Suppressor macrophage treated with lipopolysaccharide for 1 hour (primary cell): Measurements from ENCODE around the gene SNPH.
A peak's percentile ranks its signal among the peaks of the same experiment; 100 is the strongest.
"Not testable (repeated sequence)": the region's sequence is repeated elsewhere in the genome, so short reads cannot be mapped to it uniquely, and the experiment has no call there.

Experiments used
- DNase-seq, 3 donors: peaks; one replicate each; pipeline ENCODE4 v3.0.0-alpha.2; 2020 to 2022

SNPH gene, protein sequence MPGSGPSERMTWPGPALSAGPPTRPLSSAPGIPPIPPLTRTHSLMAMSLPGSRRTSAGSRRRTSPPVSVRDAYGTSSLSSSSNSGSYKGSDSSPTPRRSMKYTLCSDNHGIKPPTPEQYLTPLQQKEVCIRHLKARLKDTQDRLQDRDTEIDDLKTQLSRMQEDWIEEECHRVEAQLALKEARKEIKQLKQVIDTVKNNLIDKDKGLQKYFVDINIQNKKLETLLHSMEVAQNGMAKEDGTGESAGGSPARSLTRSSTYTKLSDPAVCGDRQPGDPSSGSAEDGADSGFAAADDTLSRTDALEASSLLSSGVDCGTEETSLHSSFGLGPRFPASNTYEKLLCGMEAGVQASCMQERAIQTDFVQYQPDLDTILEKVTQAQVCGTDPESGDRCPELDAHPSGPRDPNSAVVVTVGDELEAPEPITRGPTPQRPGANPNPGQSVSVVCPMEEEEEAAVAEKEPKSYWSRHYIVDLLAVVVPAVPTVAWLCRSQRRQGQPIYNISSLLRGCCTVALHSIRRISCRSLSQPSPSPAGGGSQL

DNA sequence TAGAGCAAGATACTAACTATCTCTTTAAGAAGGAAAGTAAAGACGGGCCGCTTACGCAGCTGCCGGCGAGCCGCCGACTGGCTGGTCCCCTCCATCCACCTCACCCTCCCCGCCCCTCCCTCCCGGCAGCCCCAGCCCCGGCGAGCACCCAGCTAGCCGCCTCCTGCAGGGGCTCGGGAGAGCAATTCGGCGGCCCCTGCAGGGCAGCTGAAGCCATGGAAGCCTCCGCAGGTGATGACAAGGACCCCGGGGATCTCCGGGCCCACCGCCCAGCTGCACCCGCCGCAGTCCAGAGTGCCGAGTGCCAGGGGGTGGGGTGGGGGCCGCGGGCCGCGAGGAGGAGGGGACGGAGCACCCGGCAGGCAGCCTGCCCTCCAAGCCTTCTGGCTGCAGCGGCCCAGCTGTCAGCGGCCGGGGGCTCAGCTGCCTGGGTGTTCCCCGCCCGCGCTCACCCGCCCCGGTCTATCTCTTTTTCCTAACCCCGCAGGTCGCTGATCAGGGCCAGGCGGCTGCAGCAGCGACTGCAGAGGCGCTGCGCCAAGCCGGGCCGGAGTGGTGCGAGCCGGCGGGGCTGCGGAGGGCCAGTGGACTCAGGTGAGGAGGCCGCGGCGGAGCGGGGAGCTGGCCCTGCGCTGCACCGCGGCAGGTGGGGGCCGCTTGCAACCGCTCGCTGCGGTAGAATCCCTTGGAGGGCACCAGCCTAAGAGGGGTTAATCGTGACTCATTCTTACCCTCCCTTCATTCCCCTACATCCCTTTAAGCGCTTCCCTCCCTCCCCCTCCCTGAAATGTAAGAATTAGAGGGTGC lies at the start of gene SNPH:
SNPH (plus strand) TSS at position 128 of the 807 bp plus-strand sequence. CDS start 29,946 bp downstream, outside the sequence.
- DNase-seq, result peak; percentile 20 to 42 (median 25)

DNA sequence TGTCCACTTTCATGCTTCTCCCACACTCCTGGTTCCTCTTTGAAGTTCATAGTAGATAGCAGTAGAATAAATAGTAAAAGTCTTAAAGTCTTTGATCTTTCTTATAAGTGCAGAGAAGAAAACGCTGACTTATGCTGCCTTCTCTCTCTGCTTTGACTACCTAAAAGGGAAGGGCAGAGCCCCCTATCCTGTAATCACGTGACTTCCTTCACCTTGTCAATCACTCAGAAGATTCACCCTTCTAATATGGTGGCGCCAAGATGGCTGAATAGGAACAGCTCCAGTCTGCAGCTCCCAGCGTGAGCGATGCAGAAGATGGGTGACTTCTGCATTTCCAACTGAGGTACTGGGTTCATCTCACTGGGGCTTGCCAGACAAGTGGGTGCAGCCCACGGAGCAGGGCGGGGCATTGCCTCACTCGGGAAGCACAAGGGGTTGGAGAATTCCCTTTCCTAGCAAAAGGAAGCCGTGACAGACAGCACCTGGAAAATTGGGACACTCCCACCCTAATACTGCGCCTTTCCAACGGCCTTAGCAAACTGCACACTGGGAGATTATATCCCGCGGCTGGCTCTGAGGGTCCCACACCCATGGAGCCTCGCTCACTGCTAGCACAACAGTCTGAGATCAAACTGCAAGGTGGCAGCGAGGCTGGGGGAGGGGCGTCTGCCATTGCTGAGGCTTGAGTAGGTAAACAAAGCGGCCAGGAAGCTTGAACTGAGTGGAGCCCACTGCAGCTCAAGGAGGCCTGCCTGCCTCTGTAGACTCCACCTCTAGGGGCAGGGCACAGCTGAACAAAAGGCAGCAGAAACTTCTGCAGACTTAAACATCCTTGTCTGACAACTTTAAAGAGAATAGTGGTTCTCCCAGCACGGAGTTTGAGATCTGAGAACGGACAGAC lies 49.3 kb upstream of the SNPH start:
- DNase-seq, result not testable (repeated sequence)

DNA sequence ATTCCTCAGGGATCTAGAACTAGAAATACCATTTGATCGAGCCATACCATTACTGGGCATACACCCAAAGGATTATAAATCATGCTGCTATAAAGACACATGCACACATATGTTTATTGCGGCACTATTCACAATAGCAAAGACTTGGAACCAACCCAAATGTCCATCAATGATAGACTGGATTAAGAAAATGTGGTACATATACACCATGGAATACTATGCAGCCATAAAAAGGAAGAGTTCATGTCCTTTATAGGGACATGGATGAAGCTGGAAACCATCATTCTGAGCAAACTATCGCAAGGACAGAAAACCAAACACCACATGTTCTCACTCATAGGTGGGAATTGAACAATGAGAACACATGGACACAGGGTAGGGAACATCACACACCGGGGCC lies 43.3 kb upstream of the SNPH start:
- DNase-seq, result not testable (repeated sequence)

DNA sequence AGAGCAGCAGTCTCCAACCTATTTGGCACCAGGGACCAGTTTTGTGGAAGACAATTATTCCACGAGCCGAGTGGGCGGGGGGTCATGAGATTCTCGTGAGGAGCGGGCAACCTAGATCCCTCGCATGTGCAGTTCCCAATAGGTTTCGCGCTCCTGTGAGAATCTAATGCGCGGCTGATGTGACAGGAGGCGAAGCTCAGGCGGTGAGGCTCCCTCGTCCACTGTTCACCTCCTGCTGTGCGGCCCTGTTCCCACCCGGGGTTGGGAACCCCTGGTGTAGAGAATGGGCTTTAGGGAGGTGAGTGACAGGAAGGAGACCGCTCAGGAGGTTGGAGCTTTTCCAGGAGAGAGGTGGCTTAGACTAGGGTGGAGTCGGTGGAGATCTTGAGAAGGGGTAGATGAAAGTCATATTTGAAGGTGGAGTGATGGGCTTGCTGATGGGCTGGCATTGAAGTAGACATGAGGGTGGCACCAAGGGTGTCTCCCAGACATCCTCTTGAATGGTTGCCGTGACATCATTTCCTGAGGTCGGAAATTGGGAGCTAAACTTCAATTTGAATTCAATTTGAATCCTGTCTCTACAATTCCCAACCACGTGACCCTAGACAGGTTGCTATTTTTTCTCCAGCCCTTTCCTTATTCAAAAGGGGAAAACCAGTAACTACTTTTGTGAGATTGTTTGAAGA lies 41.7 kb upstream of the SNPH start:
- no peak for DNase-seq

DNA sequence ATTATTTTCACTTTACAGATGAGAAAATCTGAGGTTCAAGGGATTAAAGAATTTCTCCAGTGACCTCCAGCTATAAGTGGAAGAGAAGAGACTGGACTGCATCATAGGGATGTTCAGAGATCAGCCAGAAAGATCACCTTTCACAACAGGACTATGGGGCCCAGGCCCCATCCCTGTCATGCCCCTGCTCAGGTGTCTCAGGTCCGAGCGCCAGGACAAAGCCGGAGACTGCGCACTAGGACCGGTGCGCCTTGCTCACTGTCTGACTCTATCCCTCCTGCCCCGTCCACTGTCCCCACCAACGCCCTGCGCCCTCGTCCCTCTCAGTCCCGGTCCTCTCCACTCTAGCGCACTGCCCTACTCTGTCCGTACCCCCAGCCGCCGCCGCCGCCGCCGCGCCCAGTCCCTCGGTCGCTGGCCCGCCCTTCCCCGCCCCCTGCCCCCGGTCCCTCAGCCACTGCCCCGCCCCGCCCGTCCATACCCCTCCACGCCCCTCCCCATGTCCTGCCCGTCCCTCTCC lies 40.8 kb upstream of the SNPH start:
- no peak for DNase-seq

DNA sequence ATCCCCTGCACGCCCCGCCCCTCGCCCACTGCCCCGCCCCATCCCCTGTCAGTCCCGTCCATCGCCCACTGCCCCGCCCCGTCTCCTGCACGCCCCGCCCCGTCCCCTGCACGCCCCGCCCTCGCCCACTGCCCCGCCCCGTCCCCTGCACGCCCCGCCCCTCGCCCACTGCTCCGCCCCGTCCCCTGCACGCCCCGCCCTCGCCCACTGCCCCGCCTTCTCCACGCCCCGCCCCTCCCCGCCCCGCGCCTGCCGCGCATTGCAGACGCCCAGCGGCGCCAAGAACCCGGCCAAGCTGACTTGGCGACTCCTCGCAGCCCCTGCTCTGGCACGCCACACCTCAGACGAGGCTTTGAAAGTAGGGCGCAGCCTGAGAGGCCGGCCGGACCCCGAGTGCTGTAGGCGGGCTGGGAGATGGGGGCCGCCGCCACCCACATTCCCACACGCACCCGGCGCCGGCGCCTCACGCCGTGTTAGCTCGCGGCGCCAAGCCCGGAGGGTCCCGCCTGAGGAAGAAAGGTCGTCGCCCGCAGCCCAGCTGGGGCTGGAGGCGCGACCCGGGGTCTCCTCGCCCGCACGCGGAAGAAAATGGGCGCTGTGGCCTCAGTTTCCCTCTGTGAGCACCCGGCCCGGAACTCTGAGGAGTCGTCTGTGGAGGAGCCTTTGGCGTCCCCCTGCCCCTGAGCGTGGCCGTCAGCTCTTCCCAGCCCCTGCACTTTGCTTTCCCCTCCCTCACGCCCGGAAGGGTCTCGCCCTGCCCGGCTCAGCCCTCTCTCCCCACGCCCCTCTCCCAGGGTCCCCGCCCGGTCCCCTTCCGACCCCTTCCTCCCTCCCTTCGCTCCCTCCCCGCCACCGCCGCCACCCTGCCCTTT lies 40.1 kb upstream of the SNPH start, which contains the start of gene RAD21L1:
RAD21L1 (plus strand) TSS at position 262 of the 872 bp plus-strand sequence. CDS start 2,410 bp downstream, outside the sequence.
- peak; percentile 54 to 94 (median 85) for DNase-seq

DNA sequence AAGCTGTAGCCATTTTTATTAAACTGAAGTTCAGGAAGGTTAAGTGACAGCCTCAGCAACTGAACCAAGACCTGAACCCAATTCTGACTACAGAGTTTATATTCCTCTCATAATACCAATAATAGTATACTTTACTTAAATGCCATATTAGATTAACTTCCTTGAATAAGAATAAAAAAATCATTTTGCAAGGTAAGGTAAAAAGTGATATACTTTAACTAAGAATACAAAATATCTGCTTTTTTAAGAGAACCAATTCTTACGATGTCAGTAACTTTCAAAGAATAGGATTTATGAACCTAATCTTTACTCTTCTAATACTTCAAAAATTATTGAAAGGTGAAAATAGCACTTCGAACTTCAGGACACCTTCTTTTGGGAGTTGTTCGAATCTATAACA lies 36.6 kb upstream of the SNPH start:
- no peak for DNase-seq

DNA sequence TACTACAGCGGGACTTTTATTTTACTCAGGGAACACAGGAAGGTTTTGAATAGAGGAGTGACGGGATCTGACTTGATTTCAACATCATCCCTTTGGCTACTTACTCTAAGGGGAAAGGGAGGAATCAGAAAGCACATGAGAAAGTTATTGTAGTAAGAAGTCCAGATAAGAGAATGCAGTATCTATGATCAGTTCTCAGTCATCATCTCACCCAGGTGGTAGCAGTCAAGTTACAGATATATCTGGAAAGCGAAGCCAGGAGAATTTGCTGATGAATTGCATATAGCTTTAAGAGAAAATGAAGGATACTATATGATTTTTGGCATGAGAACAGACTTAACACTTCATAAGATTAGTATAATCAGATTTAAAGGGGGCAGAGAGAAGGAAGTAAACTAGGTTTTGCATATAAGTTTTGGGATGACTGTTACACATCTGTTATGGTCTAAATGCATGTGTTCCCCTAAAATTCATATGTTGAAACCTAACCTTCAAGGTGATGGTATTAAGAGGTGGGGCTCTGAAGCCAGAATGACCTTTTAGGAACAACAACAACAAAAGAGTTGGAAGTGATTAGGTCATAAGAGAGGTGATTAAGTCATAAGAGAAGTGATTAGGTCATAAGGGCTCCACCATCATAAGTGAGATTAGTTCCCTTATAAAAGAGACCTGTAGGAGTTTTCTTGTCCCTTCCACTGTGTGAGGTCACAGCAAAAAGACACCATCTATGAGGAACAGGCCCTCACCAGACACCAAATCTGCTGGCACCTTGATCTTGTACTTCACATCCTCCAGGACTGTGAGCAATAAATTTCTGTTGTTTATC lies 33.6 kb upstream of the SNPH start:
- no peak for DNase-seq

DNA sequence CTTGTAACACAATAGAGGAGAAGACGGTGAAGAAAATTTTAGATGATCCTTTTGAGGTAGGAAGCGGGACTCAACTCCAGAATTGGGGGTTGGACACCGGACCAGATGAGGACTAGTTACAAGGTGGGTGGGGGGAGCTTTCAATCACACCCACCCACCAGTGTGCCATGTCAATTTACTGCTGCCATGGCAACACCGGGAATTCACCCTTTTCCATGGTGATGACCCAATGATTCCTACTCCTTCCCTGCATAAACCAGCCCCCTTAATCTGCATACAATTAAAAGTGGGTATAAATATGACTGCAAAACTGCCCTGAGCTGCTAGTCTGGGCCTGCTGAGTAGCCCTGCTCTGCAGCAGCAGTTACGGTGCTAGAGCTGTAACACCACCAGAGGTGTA lies 25.5 kb upstream of the SNPH start:
- DNase-seq, result no peak

DNA sequence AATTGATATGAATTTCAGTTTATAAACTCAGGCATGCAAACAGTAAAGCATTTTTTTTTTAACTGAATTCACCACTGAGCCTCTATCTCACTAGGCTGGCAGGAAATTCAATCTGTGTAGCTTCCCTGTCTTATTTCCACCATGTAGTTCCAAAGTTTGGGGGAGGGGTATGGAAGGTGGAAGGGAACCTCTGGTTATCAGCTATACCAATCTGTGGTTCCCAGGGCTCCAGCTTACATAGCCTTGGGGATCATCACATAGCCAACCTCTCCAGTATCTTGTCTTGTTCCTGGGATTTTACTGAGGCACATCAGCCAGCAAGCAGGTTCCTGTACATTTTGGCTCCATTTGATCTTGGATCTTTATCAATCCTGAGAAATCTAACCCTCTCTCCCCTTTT lies 24.6 kb upstream of the SNPH start:
- no peak for DNase-seq

DNA sequence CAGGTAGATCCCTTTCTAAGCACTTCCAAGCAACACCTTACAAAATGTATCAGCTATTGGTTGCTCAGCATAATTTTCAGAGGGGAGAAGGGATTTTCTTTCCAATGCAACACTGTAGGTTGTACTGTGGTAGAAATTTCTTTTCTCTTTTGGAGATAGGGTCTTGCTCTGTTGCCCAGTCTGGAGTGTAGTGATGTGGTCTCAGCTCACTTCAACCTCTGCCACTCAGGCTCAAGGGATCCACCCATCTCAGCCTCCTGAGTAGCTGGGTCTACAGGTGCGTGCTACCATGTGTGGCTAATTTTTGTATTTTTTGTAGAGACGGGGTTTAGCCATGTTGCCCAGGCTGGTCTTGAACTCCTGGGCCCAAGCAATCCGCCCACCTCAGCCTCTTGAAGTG lies 24.0 kb upstream of the SNPH start:
- DNase-seq, result no peak

DNA sequence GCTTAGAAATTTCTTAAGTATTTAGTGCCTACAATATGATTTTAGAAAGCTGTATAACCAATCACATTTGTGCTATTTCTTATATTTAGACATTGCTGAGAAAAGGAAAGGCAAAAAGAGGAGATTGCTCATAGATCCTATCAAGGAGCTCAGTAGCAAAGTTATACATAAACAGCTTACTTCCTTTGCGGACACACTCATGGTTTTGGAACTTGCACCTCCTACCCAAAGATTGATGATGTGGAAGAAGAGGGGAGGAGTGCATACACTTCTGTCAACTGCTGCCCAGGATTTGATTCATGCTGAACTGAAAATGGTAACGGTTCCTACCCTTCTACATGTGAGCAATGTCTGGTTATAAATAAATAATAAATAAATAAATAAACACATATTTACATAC lies 23.6 kb upstream of the SNPH start:
- DNase-seq, result peak in 1 of 3 donors; percentile 19

DNA sequence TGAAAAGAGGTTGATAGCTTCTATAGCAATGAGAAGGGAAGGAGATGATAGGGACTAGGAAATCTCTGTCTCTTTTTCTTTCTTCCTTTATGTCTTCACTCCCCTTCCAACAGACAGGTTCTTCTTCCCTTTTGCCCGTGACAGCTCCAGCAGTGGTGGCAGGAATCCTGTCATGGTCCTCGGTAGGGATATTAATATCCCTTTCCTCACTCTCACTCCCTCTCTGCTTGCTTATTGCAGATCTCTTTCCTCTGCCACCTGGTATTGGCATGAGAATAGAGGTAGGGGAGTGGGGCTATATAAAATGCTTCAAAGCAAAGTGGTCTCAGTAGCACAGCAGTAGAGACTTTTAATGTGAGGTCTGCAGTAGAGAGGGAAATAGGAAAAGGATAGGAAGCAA lies 20.5 kb upstream of the SNPH start:
- no peak for DNase-seq

DNA sequence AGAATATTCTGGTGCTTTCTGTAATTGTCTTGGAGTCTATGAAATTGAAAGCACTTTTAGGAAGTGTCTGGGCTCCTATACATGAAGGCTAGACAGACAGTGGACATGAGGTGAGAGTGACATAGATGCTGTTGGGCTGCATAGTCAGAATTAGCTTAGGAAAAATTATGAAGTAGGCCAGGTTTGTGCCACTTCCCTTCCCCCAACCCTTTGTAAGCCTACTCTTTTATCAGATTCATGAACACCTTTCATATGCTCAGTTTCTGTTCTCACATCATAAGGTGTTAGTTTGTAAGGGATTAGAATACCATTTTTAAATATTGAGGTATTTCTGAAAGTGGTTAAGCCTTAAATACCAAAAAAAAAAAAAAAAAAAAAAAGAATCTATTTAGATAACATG lies 18.4 kb upstream of the SNPH start:
- no peak for DNase-seq

DNA sequence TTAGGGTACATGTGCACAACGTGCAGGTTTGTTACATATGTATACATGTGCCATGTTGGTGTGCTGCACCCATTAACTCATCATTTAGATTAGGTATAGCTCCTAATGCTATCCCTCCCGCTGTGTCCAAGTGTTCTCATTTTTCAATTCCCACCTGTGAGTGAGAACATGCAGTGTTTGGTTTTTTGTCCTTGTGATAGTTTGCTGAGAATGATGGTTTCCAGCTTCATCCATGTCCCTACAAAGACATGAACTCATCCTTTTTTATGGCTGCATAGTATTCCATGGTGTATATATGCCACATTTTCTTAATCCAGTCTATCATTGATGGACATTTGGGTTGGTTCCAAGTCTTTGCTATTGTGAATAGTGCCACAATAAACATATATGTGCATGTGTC lies 15.8 kb upstream of the SNPH start:
- DNase-seq, result not testable (repeated sequence)

DNA sequence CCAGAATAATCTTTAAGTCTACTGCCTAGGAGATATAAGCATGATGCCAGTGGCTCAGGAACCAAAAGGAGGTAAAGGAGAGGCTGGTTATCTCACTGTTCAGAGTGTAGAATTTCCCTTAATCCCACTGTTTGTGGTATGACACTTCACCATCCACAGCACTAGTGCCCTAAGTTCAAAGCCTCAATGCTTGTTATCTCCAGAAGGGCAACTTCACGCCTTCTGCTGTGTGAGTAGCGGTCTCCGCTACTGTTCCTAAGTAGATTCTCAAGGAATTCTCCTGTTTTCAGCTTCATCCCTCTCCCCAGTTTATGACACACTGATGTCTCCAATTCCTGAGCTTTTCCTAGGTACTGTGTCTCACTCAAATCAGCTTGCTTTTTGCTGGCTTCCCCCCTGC lies 13.7 kb upstream of the SNPH start:
- DNase-seq, result no peak

DNA sequence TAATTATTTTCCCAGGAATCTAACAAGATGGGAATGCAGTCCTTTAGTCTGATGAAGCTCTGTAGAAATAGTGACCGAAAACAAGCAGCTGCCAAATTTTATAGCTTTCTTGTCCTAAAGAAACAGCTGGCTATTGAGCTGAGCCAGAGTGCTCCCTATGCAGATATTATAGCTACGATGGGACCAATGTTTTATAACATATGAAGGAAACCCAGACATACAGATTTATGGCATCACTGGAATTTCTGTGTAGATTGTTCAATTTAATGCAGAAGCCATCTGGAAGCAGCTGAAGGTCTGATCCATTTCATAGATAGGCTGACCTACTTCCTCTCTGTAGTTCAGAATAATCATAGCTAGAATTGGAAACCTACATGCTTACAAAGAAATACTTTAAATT lies 11.8 kb upstream of the SNPH start:
- no peak for DNase-seq

DNA sequence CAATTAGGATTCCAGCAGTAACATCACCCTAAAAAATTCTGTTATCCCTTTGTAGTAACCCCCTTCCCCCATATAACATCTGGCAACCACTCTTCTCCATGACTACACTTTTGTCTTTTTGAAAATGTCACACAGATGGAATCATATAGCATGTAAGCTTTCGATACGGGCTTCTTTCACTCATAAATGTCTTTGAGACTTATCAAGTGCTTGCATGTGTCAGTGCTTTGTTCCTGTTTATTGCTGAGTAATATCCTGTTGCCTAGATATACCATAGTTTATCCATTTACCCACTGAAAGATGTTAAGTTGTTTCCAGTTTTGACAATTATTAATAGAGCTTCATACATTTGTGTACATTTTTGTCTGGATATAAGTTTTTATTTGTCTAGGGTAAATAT lies 10.4 kb upstream of the SNPH start:
- DNase-seq, result peak in 1 of 3 donors; percentile 28

DNA sequence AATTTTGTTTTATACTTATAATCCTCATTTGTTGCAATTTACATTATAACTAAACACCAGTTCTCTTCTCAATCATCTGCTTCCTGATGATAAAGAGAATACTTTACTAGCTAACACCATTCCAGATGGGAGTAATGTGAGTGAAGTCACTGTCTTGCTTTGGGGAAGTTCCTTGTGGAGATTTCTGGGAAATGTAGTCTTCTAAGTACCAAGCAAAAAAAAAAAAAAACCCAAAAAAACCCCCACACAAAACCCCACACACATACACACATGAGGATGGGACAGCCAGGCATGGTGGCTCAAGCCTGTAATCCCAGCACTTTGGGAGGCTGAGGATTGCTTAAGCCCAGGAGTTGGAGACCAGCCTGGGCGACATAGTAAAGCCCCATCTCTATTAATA lies 2.2 kb upstream of the SNPH start:
- peak; percentile 51 to 71 (median 60) for DNase-seq

DNA sequence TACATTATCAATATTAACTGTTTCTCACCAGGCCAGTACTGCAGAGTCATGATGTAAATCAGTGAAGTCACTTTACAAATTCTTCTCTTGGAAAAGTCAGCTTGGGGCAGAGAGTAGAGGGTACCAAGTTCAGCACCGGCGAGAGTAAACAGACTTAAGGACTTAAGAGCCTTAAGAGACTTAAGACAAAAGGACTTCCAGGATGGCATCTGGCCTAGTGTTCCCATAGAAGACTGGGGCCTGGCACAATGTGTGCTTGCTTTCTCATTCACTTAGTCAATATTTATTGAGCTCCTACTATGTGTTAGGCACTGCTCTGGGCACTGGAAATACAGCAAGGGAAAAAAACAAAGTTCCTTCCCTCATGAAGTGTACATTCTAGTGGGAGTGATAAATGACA lies 1.4 kb upstream of the SNPH start:
- no peak for DNase-seq
